HG02798 (cell line): ENCODE results near the gene TECR.
A peak's percentile ranks its signal among the peaks of the same experiment; 100 is the strongest.
"Not testable (repeated sequence)": the region's sequence is repeated elsewhere in the genome, so short reads cannot be mapped to it uniquely, and the experiment has no call there.

ENCODE experiments used
- ATAC-seq: cut with Tn5 transposase; IDR thresholded peaks from one replicate; pipeline ENCODE4 v1.9.1; 2021; ENCODE audit warnings: mild to moderate bottlenecking; ENCODE audit not compliant: unreplicated experiment, poor library complexity

Gene TECR

GRCh38 chr19:14577264-14577663 lies 47.9 kb downstream of the TECR start:
- ATAC-seq, result no peak

GRCh38 chr19:14577885-14578427 lies 48.6 kb downstream of the TECR start:
- ATAC-seq, result peak; percentile 41

GRCh38 chr19:14580623-14581237 lies 51.3 kb downstream of the TECR start:
- ATAC-seq, result no peak

- peak; percentile 29 for ATAC-seq
Observed at GRCh38 chr19:14582894-14583340, 53.5 kb downstream of the TECR start, which contains the start of gene CLEC17A. Gene CLEC17A, plus strand, starts transcription at chr19:14583084. Its CDS starts 77 bp downstream, at chr19:14583161.

GRCh38 chr19:14584372-14584771 lies 55.0 kb downstream of the TECR start:
- not testable (repeated sequence) for ATAC-seq

- peak; percentile 69 for ATAC-seq
Observed at GRCh38 chr19:14585187-14585586, 55.8 kb downstream of the TECR start.

GRCh38 chr19:14589433-14589832 lies 60.0 kb downstream of the TECR start:
- not testable (repeated sequence) for ATAC-seq

GRCh38 chr19:14595558-14595957 lies 66.2 kb downstream of the TECR start:
- no peak for ATAC-seq

- no peak for ATAC-seq
Observed at GRCh38 chr19:14599548-14600147, 70.3 kb downstream of the TECR start.

- peak; percentile 73 for ATAC-seq
Observed at GRCh38 chr19:14603990-14604387, 74.6 kb downstream of the TECR start.

- no peak for ATAC-seq
Observed at GRCh38 chr19:14606627-14607026, 77.2 kb downstream of the TECR start.

- ATAC-seq, result no peak
Observed at GRCh38 chr19:14611051-14611450, 81.7 kb downstream of the TECR start.

- ATAC-seq, result not testable (repeated sequence)
Observed at GRCh38 chr19:14612242-14612641, 82.8 kb downstream of the TECR start.

- ATAC-seq, result no peak
Observed at GRCh38 chr19:14612657-14613056, 83.3 kb downstream of the TECR start.

- not testable (repeated sequence) for ATAC-seq
Observed at GRCh38 chr19:14613399-14614098, 84.2 kb downstream of the TECR start.

- no peak for ATAC-seq
Observed at GRCh38 chr19:14614099-14614412, 84.7 kb downstream of the TECR start.
